Keratinocyte (primary cell): ENCODE data around the gene TAB2.

Experiments used
- CTCF ChIP-seq, 3 experiments: IDR thresholded peaks in 1 of 3; conservative IDR thresholded peaks in 1 of 3; optimal IDR thresholded peaks in 1 of 3; 2 replicates in 2 of 3; 3 replicates in 1 of 3; pipeline versions ENCODE3 to v1.5.1; 2011; ENCODE audit warnings: low read length in 3 of 3, mild to moderate bottlenecking in 3 of 3, moderate library complexity in 2 of 3, control low read depth in 1 of 3, inconsistent platforms in 1 of 3; ENCODE audit not compliant: insufficient read depth in 2 of 3; ENCODE audit errors: extremely low read depth in 1 of 3
- EZH2 ChIP-seq: IDR thresholded peaks from one replicate; pipeline ENCODE4 v1.6.1; 2012; ENCODE audit warnings: inconsistent platforms, mild to moderate bottlenecking, low read length, moderate library complexity

GRCh38 chr6:149359440-149359839, 41.9 kb downstream of the TAB2 start:
- TF ChIP-seq CTCF (optimal IDR thresholded peaks at IDR 0.05 in 1 of 3, IDR thresholded peaks at IDR 0.05 in 1 of 3, conservative IDR thresholded peaks at IDR 0.05 in 1 of 3; ENCODE audit: extremely low read depth in 1 of 3, insufficient read depth in 2 of 3, low read length in 3 of 3) (no peak), EZH2 (no peak)
